Stimulated activated naive CD4-positive, alpha-beta T cell treated with Interleukin-2 at 50 U/mL for 16 hours (primary cell): ENCODE measurements around the gene PSG5.
"Not testable (repeated sequence)": the region's sequence is repeated elsewhere in the genome, so short reads cannot be mapped to it uniquely, and the experiment has no call there.

Experiments
- DNase-seq: peaks from one replicate; lab custom pipeline; 2025; lab: John Stamatoyannopoulos, UW

The PSG5 gene

GRCh38 chr19:43181869-43182771 lies 4.2 kb downstream of the PSG5 start:
- not testable (repeated sequence) for DNase-seq

DNA sequence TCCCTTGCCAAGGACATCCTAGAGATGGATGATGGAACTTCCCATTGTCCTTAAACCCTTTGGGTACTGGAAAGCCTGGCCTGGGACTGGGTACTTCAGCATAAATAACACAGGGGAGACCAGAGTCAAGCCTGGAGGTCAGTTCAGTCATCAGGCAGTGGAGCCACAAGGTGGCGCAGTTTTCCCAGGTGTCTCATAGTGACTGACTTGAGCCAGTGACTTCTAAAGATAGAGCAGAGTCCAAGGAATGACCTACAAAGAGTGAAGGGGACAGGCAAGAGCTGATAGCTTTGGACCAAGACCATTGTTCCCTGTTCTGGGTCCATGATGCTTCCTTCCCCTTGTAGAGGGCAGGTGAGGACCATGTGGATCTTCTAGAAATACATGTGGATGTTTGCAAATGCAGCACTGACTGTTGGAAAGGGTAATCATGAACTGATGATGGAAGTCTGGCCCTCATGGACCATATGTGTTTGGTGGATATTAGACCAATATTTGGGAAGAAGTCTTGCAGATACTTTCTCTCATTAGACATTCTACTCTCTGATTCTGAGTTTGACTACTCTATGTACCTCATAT lies 6.7 kb downstream of the PSG5 start:
- not testable (repeated sequence) for DNase-seq

- DNase-seq = not testable (repeated sequence)
These were observed 7.8 kb downstream of the PSG5 start for GRCh38 chr19:43178577-43178976.

DNA sequence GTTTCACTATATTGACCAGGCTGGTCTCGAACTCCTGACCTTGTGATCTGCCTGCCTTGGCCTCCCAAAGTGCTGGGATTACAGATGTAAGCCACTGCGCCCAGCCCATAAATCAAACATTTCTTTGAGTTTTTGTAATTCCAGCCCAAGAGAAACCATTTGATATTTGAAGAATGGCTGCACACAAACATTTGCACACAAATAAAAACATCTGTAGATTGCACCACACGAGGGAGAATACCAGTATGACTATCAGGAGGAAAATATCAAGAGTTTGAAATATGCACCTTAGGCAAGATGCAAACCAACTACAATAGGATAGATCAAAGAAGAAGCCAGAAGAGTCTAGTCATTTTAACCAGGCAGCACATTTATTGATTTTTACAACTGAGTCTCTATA lies 20.4 kb downstream of the PSG5 start:
- DNase-seq = not testable (repeated sequence)

GRCh38 chr19:43163135-43163534 lies 23.2 kb downstream of the PSG5 start:
- DNase-seq = not testable (repeated sequence)

- DNase-seq = not testable (repeated sequence)
These were observed 24.1 kb downstream of the PSG5 start for GRCh38 chr19:43162261-43162660.

DNA sequence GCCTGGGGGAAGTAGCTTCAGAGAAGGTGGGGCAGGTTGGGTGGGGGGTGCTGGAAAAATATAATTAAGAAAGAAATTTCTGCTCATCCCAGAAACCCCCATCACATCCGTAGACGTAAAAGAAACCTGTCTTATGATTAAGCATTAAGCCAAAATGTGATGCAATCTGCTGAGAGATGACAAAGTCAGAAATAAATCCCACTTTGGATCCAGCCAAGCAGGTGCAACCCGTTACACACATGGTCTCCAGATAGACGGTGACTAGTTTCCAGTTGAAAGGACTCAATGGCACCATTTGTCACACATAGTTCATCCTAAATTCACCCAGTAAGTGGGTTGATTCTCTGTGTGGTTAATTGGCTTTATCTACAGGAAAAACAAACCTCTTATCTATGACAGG lies 34.1 kb downstream of the PSG5 start:
- DNase-seq = no peak

DNA sequence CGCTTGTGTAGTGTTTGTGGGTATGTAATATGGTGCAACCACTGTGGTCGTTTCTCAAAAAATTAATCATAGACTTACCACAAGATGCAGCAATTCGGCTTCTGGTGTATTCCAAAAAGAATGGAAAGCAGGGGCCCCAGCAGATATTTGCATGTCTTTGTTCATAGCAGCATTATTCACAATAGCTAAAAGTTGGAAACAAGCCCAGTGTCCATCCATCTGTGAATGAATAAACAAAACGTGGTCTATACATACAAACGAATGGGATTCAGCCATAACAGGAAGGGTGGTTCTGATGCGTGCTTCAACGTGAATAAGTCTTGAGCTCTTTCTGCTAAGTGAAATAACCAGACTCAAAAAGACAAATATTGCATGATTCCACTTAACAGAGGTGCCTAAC lies 36.5 kb downstream of the PSG5 start:
- not testable (repeated sequence) for DNase-seq

DNA sequence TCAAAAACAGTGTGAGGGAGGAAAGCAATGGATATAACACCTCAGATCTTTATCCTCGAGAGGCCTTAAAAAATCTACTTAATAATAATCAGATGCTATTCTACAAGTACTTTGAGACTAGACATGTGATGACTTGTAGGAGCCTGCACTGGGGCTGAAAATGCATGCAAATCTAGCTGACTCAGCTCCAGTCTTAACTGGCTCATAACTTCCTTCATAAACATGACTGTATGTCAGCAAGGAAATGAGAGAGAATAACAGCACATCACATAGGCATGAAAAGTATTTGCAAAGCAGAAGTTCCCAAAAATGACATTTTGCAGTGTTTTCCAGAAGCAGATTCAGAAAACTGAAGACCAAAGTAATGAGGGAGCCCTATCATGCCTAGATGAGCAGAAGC lies 38.1 kb downstream of the PSG5 start:
- DNase-seq = no peak

GRCh38 chr19:43141763-43142162 lies 44.6 kb downstream of the PSG5 start:
- DNase-seq = not testable (repeated sequence)

GRCh38 chr19:43132696-43133095 lies 53.6 kb downstream of the PSG5 start:
- no peak for DNase-seq

DNA sequence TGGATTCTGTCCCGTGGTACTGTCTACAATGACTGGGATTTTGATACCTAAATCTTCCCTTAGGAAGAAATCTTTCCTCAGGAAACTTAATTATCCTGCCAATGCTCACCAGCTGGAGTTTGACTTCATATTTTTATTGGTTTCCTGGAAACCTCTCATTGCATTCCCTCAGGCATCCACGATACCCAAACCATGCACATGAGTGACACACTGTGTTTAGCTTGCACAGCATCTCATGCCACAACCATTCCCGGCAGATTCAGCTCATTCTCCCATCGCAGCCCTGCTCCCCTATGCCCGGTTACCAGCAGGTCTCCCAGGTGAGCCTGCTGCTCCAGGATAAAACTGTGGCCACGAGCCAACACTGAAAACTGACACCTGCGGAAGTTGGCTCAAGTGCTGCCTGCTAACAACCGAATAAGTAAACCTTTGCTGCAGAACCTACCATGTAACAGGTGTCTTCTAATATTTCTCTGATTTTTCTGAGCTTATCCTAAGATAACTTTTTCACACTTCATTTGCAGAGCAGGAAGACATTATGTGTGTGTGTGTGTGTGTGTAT lies 55.0 kb downstream of the PSG5 start:
- not testable (repeated sequence) for DNase-seq

DNA sequence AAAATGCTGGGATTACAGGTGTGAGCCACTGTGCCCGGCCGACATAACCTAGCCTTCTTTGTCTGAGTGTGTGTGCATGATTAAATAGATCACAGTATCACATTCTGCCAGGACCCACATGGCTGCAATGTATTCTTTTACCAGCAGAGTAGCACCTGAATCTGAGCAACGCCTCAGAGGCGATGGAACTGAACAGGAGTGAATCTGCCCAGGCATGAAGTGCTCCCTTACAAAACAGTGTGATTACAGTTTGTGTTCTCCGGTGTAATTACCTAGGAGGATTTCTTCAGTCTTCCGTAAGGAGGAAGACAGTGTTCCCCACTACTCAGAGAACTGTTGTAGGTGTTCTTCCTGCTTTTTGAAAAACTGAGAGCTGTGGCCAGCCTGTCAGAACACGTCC lies 57.1 kb downstream of the PSG5 start:
- not testable (repeated sequence) for DNase-seq

DNA sequence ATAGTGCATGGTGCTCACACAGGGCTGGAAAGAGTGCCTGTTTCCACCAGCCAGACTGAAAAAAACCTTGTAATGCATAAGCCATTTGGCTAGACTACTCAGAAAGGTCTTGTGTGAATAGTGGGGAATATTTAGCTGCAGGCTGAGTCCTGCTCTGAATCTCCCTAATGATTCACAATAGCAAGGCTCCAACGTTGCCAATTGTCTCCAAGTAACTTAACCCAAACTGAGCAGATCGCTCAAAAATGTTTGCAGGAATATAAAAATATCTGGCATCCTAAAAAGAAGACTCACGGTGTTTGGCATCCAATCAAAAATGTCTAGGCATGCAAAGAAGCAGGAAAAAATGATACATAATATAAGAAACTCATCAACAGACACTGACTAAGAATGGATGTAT lies 59.0 kb downstream of the PSG5 start:
- DNase-seq = not testable (repeated sequence)

DNA sequence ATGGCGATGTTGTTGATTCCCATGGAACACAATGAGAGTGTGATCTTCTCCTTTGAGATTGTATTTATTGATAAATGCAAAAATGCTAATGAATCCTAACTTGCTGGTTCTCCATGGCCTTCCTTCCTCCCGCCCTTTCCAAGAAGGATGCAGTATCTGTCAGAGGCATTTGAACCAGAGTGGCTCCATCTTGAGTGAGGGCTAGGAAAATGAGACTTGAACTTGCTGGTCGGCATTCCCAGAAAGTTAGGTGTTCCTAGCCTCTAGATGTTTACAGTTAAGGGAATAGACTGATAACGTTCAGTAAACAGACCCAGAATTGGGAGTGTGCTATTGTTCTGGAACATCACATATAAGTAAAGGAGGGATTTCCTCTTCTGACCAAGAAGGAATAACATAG lies 59.6 kb downstream of the PSG5 start:
- DNase-seq = no peak

DNA sequence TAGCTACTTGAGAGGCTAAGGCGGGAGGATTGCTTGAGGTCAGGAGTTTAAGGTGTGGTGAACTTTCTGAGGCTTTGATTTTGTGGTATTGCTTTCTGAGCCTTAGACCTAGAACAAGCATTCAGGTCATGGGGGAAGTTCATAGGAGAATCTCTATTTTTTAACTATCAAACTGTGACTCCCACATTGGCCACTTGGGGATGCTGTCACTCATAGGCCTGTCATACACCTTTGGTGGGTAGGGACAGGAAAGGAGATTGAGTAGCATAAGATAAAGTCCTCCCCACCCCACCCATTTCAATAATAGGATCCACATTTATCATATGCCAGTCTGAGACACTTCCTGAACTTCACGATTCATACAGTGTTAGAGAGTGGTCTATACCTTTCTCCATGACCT lies 62.0 kb downstream of the PSG5 start:
- no peak for DNase-seq

GRCh38 chr19:43120433-43121026 lies 65.8 kb downstream of the PSG5 start:
- DNase-seq = not testable (repeated sequence)

- DNase-seq = not testable (repeated sequence)
These were observed 66.8 kb downstream of the PSG5 start for GRCh38 chr19:43119526-43119925.
